AG10803 (cell line): ENCODE data around the gene IGSF3.
"Not testable (repeated sequence)": the region's sequence is repeated elsewhere in the genome, so short reads cannot be mapped to it uniquely, and the experiment has no call there.

ENCODE experiments used
- DNase-seq: peaks from one replicate; pipeline ENCODE4 v3.0.0; 2010; ENCODE audit warnings: low read depth
- H3K4me3 ChIP-seq: 2 replicates; pipeline ENCODE4 v1.5.1; 2011; ENCODE audit warnings: mild to moderate bottlenecking, low read length, control low read depth
- TF ChIP-seq, protein P1 (sequence below): conservative IDR thresholded peaks from 2 replicates; pipeline ENCODE4 v1.5.1; 2011; ENCODE audit warnings: mild to moderate bottlenecking, low read length, control low read depth, inconsistent platforms

Gene IGSF3

DNA sequence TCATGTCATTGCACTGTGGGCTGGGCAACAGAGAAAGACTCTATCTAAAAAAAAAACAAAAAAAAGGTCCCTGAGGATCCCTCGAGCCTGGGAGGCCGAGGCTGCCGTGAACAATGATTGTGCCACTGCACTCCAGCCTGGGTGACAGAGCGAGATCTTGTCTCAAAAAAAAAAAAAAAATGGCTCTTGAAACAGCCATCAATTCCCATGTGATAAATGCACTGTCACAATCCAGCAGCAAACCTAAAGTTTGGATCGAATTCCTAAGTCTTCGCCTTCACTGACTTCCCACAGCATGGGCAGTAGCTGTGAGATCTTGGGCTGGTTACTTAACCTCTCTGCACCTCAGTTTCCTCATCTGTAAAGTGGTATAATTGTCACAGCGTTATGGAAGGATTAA lies 43.5 kb downstream of the IGSF3 start:
- DNase-seq = no peak
- H3K4me3 ChIP-seq = no peak overlapping the region
- TF ChIP-seq, protein P1, sequence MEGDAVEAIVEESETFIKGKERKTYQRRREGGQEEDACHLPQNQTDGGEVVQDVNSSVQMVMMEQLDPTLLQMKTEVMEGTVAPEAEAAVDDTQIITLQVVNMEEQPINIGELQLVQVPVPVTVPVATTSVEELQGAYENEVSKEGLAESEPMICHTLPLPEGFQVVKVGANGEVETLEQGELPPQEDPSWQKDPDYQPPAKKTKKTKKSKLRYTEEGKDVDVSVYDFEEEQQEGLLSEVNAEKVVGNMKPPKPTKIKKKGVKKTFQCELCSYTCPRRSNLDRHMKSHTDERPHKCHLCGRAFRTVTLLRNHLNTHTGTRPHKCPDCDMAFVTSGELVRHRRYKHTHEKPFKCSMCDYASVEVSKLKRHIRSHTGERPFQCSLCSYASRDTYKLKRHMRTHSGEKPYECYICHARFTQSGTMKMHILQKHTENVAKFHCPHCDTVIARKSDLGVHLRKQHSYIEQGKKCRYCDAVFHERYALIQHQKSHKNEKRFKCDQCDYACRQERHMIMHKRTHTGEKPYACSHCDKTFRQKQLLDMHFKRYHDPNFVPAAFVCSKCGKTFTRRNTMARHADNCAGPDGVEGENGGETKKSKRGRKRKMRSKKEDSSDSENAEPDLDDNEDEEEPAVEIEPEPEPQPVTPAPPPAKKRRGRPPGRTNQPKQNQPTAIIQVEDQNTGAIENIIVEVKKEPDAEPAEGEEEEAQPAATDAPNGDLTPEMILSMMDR = no peak

DNA sequence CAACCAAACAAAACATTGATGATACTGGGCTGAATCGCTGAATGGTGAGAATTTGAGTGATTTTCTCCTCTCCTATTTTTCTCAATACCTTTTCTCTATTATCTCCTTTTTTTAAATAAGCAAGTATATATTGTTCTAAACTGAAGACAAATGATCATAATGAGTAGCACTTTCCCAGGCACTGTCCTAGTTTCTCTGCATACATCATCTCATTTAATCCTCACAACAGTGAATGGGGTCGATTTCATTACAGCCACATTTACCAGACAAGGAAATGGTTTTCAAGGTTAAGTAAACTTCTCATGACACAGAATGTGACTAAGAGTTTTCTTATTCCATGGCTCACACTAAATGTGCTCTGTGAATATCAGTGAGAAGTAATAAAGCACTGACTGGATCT lies 45.0 kb downstream of the IGSF3 start:
- not testable (repeated sequence) for DNase-seq, H3K4me3 ChIP-seq

DNA sequence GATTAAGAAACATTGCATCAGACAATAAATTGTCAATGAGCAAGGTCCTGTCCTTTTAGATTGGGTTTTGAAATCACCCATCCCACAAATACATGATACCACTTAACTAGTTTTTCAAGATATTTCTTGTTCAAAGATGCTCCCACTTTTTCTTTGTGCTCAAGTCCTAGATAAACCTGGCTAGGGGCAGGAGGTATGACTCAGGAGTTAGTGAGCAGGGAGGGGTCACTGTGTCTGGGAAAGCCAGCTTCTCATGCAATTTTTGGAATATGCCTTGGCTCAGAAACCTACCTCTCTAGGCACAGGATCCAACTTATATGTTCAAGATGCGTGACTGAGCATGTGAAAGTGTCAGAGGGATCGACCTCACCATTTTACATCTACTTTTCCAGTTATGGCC lies 45.8 kb downstream of the IGSF3 start:
- H3K4me3 ChIP-seq = not testable (repeated sequence)

DNA sequence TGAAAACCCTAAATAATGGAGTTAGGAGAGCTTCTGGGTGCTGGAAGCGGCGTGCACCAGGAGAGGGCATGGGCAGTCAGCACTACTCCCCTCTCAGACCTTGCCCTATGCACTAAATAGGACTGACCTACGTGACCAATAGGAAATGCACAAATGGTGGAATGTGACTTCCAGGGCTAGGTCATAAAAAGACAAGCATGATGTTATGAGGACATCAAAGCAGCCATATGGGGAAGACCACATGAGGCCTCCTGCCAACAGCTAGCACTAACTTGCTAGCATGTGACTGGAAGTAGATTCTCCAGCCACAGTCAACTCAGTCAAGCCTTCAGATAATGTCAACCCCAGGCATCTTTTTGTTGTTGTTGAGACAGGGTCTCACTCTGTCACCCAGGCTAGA lies 47.1 kb downstream of the IGSF3 start:
- H3K4me3 ChIP-seq, DNase-seq: not testable (repeated sequence)

More for the DNA sequence above, 45.8 kb downstream of the IGSF3 start:
- not testable (repeated sequence) for DNase-seq

DNA sequence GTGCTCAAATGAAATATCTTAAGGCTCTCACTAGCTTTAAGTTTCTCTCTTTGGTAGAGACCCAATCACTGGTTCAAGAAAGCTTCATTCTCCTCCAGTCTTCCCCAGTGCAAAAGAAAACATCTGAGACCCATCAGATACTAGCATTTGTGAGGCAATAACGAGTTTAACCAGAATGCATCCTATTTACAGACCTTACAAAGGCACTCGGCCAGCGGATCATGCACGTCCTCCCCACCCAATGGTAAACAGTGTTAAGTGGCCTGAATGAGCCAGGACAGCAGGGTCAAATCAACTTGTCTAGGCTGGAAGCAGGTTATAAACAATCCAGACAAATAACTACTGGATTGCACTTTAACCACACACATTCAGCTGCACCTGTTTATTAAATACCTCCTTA lies 48.4 kb downstream of the IGSF3 start:
- not testable (repeated sequence) for H3K4me3 ChIP-seq, DNase-seq

DNA sequence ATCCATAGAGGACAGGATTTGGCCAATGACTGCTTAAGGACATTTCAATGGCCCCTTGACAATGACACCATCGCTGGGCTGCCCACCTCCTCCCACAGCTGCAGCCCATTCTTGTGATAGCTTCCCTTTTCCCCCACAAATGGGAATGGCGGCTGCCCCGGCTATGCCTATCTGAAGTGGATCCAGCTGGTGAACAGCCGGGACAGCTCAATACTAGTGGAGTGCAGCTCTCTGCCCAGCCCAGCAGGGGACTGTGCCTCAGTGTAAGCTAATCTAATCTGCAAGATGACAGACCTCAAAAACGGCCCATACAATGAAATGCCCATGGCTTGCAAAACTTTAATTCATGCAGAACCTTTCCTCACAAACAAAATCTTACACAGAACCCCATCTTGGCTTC lies 49.7 kb downstream of the IGSF3 start:
- DNase-seq, H3K4me3 ChIP-seq: not testable (repeated sequence)

DNA sequence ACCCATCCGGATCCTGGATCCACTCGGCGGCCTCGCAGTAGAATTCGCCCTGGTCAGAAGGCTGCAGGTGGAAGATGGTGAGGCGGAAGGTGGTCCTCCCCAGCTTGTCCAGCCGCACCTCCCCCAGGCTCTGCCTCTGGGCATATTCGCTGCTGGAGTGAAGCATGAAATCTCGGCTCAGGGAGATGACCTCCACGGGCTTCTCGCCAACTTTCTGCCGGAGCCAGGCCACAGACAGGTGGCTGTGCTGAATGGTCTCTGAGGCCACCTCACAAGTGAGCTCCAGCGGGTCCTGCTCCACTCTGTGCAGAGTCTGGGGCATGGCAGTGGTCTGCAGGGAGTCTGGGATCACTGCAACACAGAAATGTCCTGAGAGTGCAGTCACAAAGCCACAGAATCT lies 53.7 kb downstream of the IGSF3 start:
- H3K4me3 ChIP-seq = not testable (repeated sequence)

DNA sequence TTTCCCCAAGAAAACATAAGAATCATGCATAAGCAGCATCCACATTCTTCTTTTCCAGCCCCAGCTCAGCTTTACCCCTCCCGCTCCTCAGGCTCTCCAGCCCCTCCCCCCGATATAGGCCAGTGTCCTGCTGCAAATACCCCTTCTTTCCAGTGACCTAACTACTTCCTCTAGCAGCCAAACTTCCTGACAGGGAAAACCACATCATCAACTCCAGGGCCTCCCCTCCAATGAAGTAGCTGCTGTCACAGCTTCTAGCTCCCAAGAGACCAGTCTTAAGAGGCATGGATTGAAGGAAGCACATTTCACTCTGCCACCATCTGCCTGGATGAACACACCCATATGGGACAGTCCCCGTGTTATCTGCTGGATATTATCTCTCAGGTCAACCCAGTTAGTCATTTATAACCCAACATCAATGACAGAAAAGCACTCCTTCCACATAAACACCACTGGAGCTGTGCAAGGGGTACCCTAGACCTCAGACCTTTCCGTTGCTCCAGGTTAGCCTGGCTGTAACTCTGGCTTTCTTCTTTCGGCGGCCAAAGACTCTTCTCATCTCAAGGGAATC lies 57.6 kb downstream of the IGSF3 start:
- H3K4me3 ChIP-seq, DNase-seq: not testable (repeated sequence)

More for the DNA sequence above, 53.7 kb downstream of the IGSF3 start:
- DNase-seq = not testable (repeated sequence)

DNA sequence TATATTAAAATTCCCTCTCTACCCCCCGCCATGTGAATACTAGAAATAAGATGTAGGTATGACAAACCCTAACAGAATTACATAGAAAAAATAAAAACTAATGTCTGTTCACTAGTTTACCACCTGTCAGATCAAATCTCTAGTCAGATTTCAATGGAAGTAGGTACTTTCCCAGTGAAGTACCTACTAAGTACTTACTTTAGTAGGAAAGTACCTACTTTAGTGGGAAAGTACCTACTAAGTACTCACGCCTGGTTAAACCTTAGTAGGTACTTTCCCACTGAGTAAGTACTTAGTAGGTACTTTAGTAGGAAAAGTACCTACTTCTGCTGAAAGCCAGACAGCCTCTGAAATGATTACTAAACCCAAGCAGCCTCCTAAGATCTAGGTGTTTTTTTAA lies 58.7 kb downstream of the IGSF3 start:
- not testable (repeated sequence) for H3K4me3 ChIP-seq, DNase-seq

DNA sequence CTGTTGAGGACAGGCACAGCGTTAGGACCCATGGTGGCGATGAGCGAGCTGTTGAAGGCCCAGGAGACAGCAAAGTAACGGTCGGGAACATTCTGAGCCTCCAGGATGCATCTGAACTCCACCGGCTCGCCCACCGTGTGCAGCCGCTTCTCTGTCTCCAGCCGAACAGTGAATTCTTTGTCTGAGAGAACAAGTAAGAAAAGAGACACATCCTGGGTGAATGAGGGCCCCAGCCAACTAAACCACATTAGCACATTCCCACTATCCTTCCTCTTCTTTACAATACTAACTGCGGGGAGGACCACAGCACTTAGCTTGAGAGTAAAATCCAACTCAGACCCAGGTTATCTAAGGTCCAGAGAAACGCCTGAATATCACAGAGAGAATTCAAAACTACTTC lies 59.4 kb downstream of the IGSF3 start:
- not testable (repeated sequence) for DNase-seq

DNA sequence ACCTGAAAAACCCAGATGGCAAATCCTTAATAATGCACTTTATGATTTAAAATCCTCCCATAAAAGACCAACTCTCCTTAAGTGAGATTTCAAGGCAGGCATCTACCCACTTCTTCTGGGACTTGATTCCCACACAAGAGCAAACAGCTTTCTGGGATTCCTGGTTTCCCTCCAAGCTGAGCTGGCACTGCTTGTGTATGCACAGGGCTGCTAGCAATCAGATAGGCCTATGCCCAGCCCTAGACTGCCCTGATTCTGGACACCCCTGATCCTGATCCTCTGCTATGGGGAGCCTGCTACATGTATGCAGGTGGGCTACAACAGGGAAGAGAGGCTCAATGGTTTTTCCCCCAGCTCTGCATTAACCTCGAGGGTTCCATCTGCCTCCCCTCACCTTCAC lies 60.1 kb downstream of the IGSF3 start:
- not testable (repeated sequence) for DNase-seq, H3K4me3 ChIP-seq

More for the DNA sequence above, 59.4 kb downstream of the IGSF3 start:
- H3K4me3 ChIP-seq = not testable (repeated sequence)

DNA sequence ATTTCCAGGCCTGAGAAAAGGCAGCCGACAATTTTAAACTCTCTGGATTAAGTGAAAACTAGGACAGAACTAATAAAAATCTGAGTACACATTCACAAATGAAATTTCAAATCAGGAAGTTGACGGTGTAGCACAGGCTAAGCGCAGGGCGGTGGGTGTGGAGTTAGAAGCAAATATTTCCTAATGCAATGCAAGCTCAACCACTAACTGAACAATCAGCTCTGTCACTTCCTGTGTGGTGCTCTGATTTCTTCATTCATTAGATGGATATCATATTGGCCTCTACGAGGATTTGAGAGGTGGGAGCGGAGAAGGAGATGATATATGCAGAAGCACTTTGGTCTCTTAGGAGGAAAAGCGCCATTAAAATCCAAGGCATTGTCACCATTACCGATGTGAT lies 61.5 kb downstream of the IGSF3 start:
- not testable (repeated sequence) for DNase-seq

DNA sequence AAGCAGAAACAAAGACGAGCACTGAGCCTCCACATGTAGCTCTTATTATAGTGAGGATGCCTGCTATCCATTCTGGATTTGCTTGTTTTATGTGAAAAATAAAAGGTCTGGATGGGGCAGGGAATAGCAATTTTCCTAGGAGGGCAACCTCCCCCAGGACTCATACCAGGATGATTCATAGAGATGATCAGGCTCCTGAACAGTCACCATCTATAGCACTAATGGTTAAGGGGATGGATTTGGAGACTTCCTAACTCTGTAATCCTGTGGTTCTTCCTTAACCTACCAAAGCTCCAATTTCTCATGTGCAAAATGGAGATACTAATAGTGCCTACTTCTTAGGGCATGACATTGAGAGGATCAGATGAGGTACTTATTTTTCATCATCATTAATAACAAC lies 62.2 kb downstream of the IGSF3 start:
- no peak overlapping the region for H3K4me3 ChIP-seq
- DNase-seq = no peak
- TF ChIP-seq, protein P1 = no peak

More for the DNA sequence above, 61.5 kb downstream of the IGSF3 start:
- not testable (repeated sequence) for H3K4me3 ChIP-seq

DNA sequence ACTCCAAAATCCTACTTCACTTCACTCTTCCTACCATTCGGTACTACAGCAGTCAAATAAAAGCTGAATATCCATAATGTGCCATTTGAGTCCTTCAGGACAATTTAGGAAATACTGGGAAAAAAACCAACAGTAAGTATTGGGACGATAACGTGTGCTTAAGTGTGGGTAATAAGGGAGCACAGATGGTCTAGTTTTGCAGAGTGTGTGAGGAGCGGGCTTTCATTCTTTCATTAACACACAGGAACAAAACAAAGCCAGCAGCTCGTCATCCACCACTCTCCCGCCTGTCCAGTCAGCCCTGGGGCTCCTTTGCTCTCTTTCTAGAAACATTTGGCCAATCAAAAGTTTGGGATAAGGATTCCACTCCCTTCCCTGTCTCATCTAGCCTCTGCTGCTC lies 63.1 kb downstream of the IGSF3 start:
- not testable (repeated sequence) for DNase-seq, H3K4me3 ChIP-seq

DNA sequence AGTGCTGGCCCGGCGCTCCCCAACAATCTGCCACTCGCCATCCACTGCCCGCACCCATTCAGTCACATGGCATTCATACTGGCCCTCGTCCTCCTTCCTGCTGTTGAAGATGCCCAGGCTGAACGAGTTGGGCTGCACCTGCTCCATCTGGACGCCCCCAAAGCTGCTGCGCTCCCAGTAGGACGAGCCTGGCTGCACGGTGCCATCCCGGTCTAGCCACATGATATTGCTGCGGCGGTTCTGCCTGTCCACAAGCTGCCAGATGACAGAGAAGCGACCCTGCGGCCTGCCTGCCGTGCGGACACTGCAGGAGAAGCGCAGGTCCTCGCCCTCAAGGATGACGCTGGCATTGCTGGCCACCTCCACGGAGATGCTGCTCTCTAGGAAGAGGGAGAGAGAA lies 63.9 kb downstream of the IGSF3 start:
- DNase-seq, H3K4me3 ChIP-seq: not testable (repeated sequence)

DNA sequence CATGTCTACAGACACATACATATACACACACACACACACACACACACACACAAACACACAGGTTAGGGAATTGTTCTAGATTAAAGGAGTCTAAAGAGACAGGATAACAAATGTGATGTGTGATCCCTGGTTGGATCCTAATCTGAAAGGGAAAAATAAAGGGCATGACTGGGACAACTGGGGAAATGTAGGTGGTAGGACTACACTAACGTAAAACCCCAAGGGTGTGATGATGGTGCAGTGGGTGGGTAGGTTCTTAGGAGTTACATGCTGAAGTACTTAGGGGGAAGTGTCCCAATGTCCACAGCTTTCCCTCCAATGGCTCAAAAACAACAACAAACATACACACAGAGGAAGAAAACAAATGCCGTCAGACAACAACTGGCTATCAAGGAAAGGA lies 68.2 kb downstream of the IGSF3 start:
- DNase-seq, H3K4me3 ChIP-seq: not testable (repeated sequence)

DNA sequence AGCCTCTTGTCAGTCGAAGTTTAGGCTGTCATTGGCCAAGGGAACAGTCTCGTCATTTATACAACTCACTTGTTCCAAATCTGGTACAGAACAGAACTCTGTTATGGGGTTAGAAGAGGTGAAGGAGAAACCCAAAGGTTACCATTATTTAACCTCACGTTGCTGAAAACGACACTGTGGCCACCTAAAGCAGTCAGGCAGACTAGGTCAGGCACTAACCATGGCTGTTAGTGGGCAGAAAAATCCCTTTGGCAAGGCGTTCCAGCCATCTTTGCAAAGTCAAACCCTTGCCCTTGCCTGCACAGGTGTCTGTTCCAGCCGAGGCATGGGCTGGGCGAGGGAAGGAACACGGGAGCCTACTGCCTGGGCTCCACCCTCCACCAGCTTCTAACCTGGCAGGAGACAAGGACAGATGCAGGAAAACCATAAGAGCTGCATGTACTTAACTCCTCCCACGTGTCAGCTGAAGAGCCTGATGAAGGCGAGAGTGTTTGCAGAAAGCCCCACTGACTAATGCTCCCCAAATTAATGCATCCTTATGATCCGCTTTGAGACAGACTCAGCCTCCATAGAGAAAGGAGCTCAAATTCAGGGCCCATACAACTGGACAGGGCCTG lies 69.0 kb downstream of the IGSF3 start:
- H3K4me3 ChIP-seq, DNase-seq: not testable (repeated sequence)

DNA sequence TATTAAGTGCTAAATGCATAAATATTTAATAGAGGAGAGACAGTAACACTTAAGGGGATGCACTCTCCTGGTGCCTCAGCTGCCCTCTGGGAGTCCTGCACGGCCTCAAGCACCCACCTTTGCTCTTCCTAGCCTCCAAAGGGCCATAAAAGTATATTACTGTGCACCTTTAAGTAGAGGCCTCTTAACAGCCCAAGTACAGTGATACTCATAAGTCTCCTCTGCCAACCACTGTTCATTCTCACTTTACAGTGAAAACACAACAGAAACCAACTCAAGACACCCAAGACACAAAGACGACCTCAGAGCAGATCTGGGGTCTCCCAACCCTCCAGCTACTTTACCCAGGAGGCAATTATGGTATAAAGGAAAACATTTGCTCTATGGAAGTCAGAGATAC lies 70.1 kb downstream of the IGSF3 start:
- not testable (repeated sequence) for DNase-seq, H3K4me3 ChIP-seq
